Measurements from ENCODE around the gene ST6GALNAC4. TPM values are rescaled to one million over a fixed set of nuclear protein-coding genes. Genes with fewer than 3 reads are reported as not detected.
"Not testable (repeated sequence)": the region's sequence is repeated elsewhere in the genome, so short reads cannot be mapped to it uniquely, and the experiment has no call there.

ST6GALNAC4 gene
- total RNA-seq, 4 donors from 2014 or later, result 25.2 to 49.7 (median 31.7) TPM

DNA sequence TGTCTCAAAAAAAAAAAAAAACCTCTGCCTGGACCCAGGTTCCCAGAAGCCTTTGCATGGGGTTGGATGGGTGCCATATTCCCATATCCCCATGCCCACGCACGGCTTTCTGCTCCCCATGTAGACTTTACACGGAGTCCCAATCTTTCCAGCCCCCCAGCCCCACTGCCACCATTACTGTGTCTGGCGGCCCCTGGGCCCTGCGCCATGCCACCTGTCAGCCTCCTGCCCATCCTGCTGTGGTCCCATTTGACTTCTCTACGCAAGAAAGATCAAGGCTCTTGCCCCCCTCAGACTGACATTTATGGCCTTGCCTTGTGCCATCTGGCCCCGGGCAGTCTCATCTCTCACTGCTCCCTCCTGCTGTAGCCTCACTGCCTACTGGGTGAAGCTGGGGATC, 32.9 kb downstream of the ST6GALNAC4 start:
- H3K27ac ChIP-seq, result peak overlapping the region in 1 of 4 donors; percentile 26
- no peak overlapping the region for H3K4me3 ChIP-seq
- ATAC-seq, result no peak
- H3K9me3 ChIP-seq, result no peaks in the 10 kb centered on the region
- no peak for TF ChIP-seq POLR2A (IDR thresholded peaks at IDR 0.05)
- TF ChIP-seq, protein P1, sequence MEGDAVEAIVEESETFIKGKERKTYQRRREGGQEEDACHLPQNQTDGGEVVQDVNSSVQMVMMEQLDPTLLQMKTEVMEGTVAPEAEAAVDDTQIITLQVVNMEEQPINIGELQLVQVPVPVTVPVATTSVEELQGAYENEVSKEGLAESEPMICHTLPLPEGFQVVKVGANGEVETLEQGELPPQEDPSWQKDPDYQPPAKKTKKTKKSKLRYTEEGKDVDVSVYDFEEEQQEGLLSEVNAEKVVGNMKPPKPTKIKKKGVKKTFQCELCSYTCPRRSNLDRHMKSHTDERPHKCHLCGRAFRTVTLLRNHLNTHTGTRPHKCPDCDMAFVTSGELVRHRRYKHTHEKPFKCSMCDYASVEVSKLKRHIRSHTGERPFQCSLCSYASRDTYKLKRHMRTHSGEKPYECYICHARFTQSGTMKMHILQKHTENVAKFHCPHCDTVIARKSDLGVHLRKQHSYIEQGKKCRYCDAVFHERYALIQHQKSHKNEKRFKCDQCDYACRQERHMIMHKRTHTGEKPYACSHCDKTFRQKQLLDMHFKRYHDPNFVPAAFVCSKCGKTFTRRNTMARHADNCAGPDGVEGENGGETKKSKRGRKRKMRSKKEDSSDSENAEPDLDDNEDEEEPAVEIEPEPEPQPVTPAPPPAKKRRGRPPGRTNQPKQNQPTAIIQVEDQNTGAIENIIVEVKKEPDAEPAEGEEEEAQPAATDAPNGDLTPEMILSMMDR (IDR thresholded peaks at IDR 0.05), result no peak
- no peak for TF ChIP-seq EP300 (IDR thresholded peaks at IDR 0.05)
- no peak for TF ChIP-seq POLR2AphosphoS5 (IDR thresholded peaks at IDR 0.05)
- 82 to 92% methylated on average over 2 to 6 of the region's 7 CpGs for WGBS, 2 donors (ENCODE audit: low coverage in 1 of 2)
- H3K36me3 ChIP-seq, result peaks cover 0 to 58% of the 10 kb centered on the region in 2 donors
- H3K4me1 ChIP-seq, result peaks cover 0 to 30% (median 0%) of the 10 kb centered on the region in 3 donors
- H3K27me3 ChIP-seq, result no peaks in the 10 kb centered on the region

DNA sequence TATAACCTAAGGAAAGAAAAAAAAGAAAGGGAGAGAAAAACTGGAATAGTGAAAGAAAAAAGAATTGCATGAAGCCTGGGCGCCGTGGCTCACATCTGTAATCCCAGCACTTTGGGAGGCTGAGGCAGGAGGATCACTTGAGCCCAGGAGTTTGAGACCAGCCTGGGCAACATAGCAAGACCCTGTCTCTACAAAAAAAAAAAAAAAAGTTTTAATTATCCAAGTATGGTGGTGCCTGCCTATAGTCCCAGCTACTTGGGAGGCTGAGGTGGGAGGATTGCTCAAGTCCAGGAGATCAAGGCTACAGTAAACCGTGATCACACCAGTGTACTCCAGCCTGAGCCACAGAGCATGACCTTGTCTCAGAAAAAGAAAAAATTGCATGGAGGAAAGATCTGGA, 35.1 kb downstream of the ST6GALNAC4 start:
- Histone ChIP-seq H3K36me3 (peaks cover 0 to 36% of the 10 kb centered on the region in 2 donors), H3K4me1 (peaks cover 0 to 50% (median 11%) of the 10 kb centered on the region in 3 donors)
- 84 to 90% methylated on average over 2 to 3 of the region's 3 CpGs for WGBS, 2 donors (ENCODE audit: low coverage in 1 of 2)
- not testable (repeated sequence) for H3K4me3 ChIP-seq, H3K27me3 ChIP-seq, ATAC-seq, H3K27ac ChIP-seq, H3K9me3 ChIP-seq

DNA sequence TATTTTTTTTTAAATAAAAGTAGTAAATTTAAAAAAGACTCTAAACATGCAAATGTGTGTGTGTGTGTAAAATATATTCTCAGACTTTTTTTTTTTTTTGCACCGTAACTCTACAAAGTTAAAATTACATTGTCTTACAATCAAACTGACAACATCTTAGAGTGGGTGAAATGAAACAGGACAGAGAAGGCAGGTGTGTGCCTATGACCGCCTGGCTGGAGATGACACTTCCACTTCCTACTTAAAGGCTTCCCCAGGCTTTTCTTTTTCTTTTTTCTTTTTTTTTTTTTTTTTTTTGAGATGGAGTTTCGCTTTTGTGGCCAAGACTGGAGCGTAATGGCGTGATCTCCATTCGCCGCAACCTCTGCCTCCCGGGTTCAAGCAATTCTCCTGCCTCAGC, 36.7 kb downstream of the ST6GALNAC4 start:
- 72 to 83% methylated on average over 7 to 8 of the region's 8 CpGs for WGBS, 2 donors (ENCODE audit: low coverage in 1 of 2)
- H3K9me3 ChIP-seq, result no peaks in the 10 kb centered on the region
- H3K27ac ChIP-seq, result no peak overlapping the region
- H3K36me3 ChIP-seq, result peaks cover 0 to 20% of the 10 kb centered on the region in 2 donors
- H3K27me3 ChIP-seq, result no peaks in the 10 kb centered on the region
- ATAC-seq, result no peak
- no peak overlapping the region for H3K4me3 ChIP-seq
- TF ChIP-seq POLR2A (IDR thresholded peaks at IDR 0.05) (no peak), EP300 (IDR thresholded peaks at IDR 0.05) (no peak), POLR2AphosphoS5 (IDR thresholded peaks at IDR 0.05) (no peak)
- TF ChIP-seq, protein P1 (IDR thresholded peaks at IDR 0.05), result no peak
- H3K4me1 ChIP-seq, result peaks cover 0 to 55% (median 27%) of the 10 kb centered on the region in 3 donors

DNA sequence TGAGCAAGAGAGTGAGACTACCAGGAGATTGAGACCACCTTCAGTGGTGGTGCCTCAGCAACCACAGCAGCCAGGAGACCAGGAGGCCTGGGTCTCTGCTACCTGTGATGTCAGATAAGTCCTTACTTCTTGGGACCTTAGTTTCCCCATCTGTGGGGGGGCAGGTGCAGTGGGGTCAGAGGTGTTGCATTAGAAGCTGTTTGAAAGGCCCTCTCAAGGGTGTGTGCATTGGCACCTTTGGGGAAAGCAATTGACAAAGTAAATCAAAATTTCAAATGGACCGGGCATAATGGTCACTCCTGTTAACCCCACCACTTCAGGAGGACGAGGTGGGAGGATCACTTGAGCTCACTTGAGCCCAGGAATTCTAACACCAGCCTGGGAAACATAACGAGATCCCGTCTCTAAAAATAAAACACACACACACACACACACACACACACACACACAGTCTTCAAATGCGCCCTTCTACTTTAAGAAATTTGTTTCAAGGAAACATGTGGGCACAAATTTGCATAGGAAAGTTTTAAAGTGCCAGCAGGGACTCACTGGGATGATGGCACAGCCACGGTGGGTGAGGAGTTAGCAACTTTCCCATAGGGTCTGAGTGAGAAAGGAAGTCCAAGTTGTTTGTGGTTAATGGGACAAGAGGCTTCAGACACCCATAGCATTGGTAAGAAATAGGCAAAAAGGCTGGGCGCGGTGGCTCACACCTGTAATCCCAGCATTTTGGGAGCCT, 38.0 kb downstream of the ST6GALNAC4 start:
- no peaks in the 10 kb centered on the region for H3K9me3 ChIP-seq
- H3K4me3 ChIP-seq, result no peak overlapping the region
- no peak overlapping the region for H3K27ac ChIP-seq
- TF ChIP-seq EP300 (IDR thresholded peaks at IDR 0.05), result no peak
- TF ChIP-seq POLR2A (IDR thresholded peaks at IDR 0.05), result no peak
- TF ChIP-seq, protein P1 (IDR thresholded peaks at IDR 0.05), result no peak
- no peak for TF ChIP-seq POLR2AphosphoS5 (IDR thresholded peaks at IDR 0.05)
- H3K36me3 ChIP-seq, result peaks cover 0 to 7% of the 10 kb centered on the region in 2 donors
- WGBS, 2 donors (ENCODE audit: low coverage in 1 of 2), result 58 to 64% methylated on average over 5 to 7 of the region's 8 CpGs
- H3K27me3 ChIP-seq, result no peaks in the 10 kb centered on the region
- ATAC-seq, result no peak
- H3K4me1 ChIP-seq, result peaks cover 0 to 55% (median 39%) of the 10 kb centered on the region in 3 donors

DNA sequence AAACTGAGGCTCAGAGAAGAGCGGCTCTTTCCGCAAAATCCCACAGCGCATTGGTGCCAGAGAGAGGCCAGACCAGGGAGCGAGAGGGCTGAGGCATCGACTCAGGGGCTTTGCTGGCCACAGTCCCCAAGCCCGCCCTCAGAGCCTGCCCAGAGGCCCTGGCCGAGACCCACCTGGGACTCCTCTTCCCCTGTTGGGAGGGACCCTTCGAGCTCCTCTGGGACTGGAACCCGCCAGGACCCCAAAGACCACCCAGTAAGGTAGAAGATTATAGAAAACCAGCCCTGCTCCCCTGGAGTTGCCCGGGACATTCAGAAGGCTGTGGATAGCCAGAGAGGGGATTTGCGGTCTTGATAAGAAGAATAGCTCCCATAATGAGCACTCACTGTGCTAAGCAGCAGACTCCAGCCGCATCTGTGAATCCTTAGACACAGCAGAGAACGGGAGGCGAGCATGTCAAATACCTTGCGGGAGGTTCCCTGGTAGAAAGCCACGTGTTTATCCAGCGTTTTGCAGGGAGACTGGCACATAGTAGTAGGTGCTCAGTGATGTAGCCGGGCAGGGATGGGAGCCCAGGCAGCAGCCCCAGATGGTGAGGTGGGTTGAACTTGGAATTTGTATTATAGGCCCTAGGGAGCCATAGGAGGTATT, 38.7 kb downstream of the ST6GALNAC4 start:
- Histone ChIP-seq H3K36me3 (peaks cover 0 to 7% of the 10 kb centered on the region in 2 donors), H3K9me3 (no peaks in the 10 kb centered on the region), H3K27me3 (no peaks in the 10 kb centered on the region), H3K27ac (peak overlapping the region in 3 of 4 donors; percentile 90 to 91 (median 90)), H3K4me1 (peaks cover 0 to 60% (median 45%) of the 10 kb centered on the region in 3 donors), H3K4me3 (peak overlapping the region; percentile 31 to 76)
- no peak for ATAC-seq
- TF ChIP-seq, protein P1 (IDR thresholded peaks at IDR 0.05), result no peak
- TF ChIP-seq POLR2AphosphoS5 (IDR thresholded peaks at IDR 0.05) (no peak), POLR2A (IDR thresholded peaks at IDR 0.05) (no peak), EP300 (IDR thresholded peaks at IDR 0.05) (no peak)
- 36% methylated on average over 6 of the region's 18 CpGs; no CpG with 5 or more reads in 1 of the 2 donors for WGBS, 2 donors (ENCODE audit: low coverage in 1 of 2)
